Measurements from ENCODE around the gene ERMN.
"Not testable (repeated sequence)": the region's sequence is repeated elsewhere in the genome, so short reads cannot be mapped to it uniquely, and the experiment has no call there.

Gene ERMN

GRCh38 chr2:157325786-157326185 is at the start of gene ERMN:
Gene ERMN, minus strand, starts transcription at chr2:157325824. Its CDS starts 182 bp downstream, at chr2:157325642.
- DNase-seq (ENCODE audit: low read depth in 2 of 2): no peak

GRCh38 chr2:157375384-157375783 is 49.8 kb upstream of the ERMN start:
- DNase-seq (ENCODE audit: low read depth in 2 of 2): no peak

- DNase-seq (ENCODE audit: low read depth in 2 of 2): not testable (repeated sequence)
Observed at GRCh38 chr2:157368508-157368907, 42.9 kb upstream of the ERMN start.

GRCh38 chr2:157367704-157368103 is 42.1 kb upstream of the ERMN start:
- no peak for DNase-seq (ENCODE audit: low read depth in 2 of 2)

GRCh38 chr2:157364257-157364974 is 38.8 kb upstream of the ERMN start:
- no peak for DNase-seq (ENCODE audit: low read depth in 2 of 2)

- no peak for DNase-seq (ENCODE audit: low read depth in 2 of 2)
Observed at GRCh38 chr2:157363612-157364101, 38.0 kb upstream of the ERMN start.

GRCh38 chr2:157362627-157363026 is 37.0 kb upstream of the ERMN start:
- DNase-seq (ENCODE audit: low read depth in 2 of 2): no peak

- no peak for DNase-seq (ENCODE audit: low read depth in 2 of 2)
Observed at GRCh38 chr2:157361526-157361925, 35.9 kb upstream of the ERMN start.

- DNase-seq (ENCODE audit: low read depth in 2 of 2): no peak
Observed at GRCh38 chr2:157359628-157360027, 34.0 kb upstream of the ERMN start.

- no peak for DNase-seq (ENCODE audit: low read depth in 2 of 2)
Observed at GRCh38 chr2:157355618-157356017, 30.0 kb upstream of the ERMN start.

GRCh38 chr2:157349949-157350515 is 24.4 kb upstream of the ERMN start:
- DNase-seq (ENCODE audit: low read depth in 2 of 2): no peak

- no peak for DNase-seq (ENCODE audit: low read depth in 2 of 2)
Observed at GRCh38 chr2:157348291-157348921, 22.8 kb upstream of the ERMN start.

- no peak for DNase-seq (ENCODE audit: low read depth in 2 of 2)
Observed at GRCh38 chr2:157345647-157346389, 20.2 kb upstream of the ERMN start.

GRCh38 chr2:157341381-157341780 is 15.8 kb upstream of the ERMN start:
- DNase-seq (ENCODE audit: low read depth in 2 of 2): not testable (repeated sequence)

GRCh38 chr2:157339965-157340655 is 14.5 kb upstream of the ERMN start:
- DNase-seq (ENCODE audit: low read depth in 2 of 2): no peak

GRCh38 chr2:157337978-157338377 is 12.4 kb upstream of the ERMN start:
- DNase-seq (ENCODE audit: low read depth in 2 of 2): no peak

- DNase-seq (ENCODE audit: low read depth in 2 of 2): peak in 1 of 2 experiments; percentile 22
Observed at GRCh38 chr2:157336137-157337010, 10.8 kb upstream of the ERMN start.

GRCh38 chr2:157334797-157335196 is 9.2 kb upstream of the ERMN start:
- no peak for DNase-seq (ENCODE audit: low read depth in 2 of 2)

- DNase-seq (ENCODE audit: low read depth in 2 of 2): no peak
Observed at GRCh38 chr2:157334335-157334734, 8.7 kb upstream of the ERMN start.

GRCh38 chr2:157333304-157334047 is 7.9 kb upstream of the ERMN start:
- DNase-seq (ENCODE audit: low read depth in 2 of 2): no peak

Data from stimulated activated CD4-positive, alpha-beta T cell treated with anti-CD3 and anti-CD28 coated beads, Interleukin-12 subunit alpha, Interleukin-12 subunit beta, amount 100 ng/mL, for 24 hours (primary cell).